AG04449 (cell line): ENCODE data around the gene TRABD.

Source experiments
- CTCF ChIA-PET: fragments of 350-600 bp; formaldehyde crosslinking; extraction: SDS; loops from one replicate; lab custom pipeline; 2021; ENCODE audit warnings: antibody characterized with exemption; lab: Yijun Ruan, JAX
- POLR2A ChIA-PET: fragments of 400-600, 350-600 bp; formaldehyde crosslinking; extraction: SDS; loops from one replicate; lab custom pipeline; 2020; ENCODE audit warnings: antibody characterized with exemption, inconsistent platforms; lab: Yijun Ruan, JAX
- DNase-seq: peaks from one replicate; pipeline ENCODE4 v3.0.0-alpha.2; 2010; ENCODE audit warnings: low read depth, low spot score
- H3K4me3 ChIP-seq: 2 replicates; pipeline ENCODE4 v1.5.1; 2011; ENCODE audit warnings: low read depth, mild to moderate bottlenecking, control low read depth, low read length
- TF ChIP-seq, protein P1 (sequence below): IDR thresholded peaks from one replicate; pipeline ENCODE4 v1.5.1; 2011; ENCODE audit warnings: mild to moderate bottlenecking, moderate library complexity, low read length, control low read depth, inconsistent platforms; ENCODE audit not compliant: insufficient read depth; ENCODE audit errors: missing control alignments

TRABD gene

DNA sequence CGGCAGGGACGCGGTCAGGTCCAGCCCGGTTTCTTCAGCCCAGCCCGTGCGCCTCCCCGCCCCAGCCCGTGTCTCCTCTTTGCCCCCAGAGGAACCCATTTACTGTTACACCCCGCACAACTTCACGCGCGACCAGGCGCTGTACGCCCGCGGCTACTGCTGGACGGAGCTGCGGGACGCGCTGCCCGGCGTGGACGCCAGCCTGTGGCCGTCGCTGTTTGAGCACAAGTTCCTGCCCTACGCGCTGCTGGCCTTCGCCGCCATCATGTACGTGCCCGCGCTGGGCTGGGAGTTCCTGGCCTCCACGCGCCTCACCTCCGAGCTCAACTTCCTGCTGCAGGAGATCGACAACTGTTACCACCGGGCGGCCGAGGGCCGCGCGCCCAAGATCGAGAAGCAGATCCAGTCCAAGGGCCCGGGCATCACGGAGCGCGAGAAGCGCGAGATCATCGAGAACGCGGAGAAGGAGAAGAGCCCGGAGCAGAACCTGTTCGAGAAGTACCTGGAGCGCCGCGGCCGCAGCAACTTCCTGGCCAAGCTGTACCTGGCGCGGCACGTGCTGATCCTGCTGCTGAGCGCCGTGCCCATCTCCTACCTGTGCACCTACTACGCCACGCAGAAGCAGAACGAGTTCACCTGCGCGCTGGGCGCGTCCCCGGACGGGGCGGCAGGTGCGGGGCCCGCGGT lies 8.7 kb upstream of the TRABD start:
- CTCF ChIA-PET = no interaction called here
- no peak overlapping the region for H3K4me3 ChIP-seq
- TF ChIP-seq, protein P1, sequence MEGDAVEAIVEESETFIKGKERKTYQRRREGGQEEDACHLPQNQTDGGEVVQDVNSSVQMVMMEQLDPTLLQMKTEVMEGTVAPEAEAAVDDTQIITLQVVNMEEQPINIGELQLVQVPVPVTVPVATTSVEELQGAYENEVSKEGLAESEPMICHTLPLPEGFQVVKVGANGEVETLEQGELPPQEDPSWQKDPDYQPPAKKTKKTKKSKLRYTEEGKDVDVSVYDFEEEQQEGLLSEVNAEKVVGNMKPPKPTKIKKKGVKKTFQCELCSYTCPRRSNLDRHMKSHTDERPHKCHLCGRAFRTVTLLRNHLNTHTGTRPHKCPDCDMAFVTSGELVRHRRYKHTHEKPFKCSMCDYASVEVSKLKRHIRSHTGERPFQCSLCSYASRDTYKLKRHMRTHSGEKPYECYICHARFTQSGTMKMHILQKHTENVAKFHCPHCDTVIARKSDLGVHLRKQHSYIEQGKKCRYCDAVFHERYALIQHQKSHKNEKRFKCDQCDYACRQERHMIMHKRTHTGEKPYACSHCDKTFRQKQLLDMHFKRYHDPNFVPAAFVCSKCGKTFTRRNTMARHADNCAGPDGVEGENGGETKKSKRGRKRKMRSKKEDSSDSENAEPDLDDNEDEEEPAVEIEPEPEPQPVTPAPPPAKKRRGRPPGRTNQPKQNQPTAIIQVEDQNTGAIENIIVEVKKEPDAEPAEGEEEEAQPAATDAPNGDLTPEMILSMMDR = no peak
- DNase-seq = no peak
- POLR2A ChIA-PET = no interaction called here

DNA sequence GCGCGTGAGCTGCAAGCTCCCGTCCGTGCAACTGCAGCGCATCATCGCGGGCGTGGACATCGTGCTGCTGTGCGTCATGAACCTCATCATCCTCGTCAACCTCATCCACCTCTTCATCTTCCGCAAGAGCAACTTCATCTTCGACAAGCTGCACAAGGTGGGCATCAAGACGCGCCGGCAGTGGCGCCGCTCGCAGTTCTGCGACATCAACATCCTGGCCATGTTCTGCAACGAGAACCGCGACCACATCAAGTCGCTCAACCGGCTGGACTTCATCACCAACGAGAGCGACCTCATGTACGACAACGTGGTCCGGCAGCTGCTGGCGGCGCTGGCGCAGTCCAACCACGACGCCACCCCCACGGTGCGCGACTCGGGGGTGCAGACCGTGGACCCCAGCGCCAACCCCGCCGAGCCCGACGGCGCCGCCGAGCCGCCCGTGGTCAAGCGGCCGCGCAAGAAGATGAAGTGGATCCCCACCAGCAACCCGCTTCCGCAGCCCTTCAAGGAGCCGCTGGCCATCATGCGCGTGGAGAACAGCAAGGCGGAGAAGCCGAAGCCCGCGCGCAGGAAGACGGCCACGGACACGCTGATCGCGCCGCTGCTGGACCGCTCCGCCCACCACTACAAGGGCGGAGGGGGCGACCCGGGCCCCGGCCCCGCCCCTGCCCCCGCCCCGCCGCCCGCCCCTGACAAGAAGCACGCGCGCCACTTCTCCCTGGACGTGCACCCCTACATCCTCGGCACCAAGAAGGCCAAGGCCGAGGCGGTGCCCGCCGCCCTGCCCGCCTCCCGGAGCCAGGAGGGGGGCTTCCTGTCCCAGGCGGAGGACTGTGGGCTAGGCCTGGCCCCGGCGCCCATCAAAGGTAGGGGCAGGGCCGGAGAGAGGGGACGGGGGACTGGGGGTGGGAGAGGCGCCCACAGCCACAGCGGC lies 7.9 kb upstream of the TRABD start:
- no peak for DNase-seq
- H3K4me3 ChIP-seq = no peak overlapping the region
- ChIA-PET CTCF (no interaction called here), POLR2A (no interaction called here)
- TF ChIP-seq, protein P1 = no peak

DNA sequence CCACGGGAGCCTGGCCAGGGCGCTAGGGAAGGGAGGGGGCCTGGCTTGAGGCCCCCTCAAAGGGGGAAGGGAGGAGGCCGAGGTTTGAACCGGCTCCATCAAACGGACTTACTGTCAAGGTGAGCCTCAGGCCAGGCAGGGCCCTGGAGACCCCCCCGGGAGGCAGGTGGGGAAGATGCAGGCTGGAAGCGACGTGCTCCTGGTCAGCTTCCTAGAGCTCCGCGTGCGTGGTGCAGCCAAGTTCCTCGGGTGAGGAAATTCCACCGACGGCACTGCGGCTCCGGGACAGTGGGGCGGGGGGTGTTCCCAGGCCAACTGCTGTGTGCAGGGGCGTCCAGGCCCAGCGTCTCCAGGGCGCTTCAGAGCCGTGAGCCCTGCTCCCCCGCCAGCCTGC lies 7.2 kb upstream of the TRABD start:
- POLR2A ChIA-PET = no interaction called here
- H3K4me3 ChIP-seq = no peak overlapping the region
- CTCF ChIA-PET = no interaction called here
- DNase-seq = no peak
- TF ChIP-seq, protein P1 = no peak

DNA sequence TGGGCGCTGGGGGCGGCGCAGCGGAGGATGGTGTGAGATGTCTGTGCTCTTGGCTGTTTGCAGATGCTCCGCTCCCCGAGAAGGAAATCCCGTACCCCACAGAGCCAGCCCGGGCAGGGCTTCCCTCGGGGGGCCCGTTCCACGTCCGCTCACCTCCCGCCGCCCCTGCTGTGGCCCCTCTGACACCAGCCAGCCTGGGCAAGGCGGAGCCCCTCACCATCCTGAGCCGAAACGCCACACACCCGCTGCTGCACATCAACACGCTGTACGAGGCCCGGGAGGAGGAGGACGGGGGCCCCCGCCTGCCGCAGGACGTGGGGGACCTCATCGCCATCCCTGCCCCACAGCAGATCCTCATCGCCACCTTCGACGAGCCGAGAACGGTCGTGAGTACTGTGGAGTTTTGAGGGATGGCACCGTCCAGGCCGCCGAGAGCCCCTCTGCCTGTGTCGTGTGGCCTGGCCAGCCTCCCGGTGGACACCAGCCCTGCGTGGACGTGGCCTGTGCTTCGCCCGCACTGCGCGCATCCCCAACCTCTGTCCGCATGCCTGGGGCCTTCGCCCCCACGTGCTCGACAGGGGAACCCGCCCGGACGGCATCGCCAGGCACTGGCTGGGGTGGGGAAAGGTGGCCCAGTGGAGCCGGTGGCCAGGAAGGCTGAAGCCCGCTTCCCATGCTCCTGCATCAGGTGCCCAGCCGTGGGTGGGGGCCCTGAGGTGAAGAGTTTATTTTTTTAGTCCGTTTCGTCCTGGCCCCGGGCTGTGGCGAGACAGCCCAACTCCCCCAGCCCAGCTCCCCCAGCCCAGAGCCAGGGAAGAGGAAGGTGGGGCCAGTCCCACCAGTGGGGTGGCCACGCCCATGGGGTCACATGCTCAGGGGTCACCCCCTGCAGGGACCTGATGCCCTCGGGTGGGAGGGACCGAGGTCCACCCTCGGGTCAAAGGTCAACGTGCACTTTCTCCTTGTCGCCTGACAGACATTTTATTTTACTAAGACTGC lies 6.5 kb upstream of the TRABD start:
- ChIA-PET POLR2A (no interaction called here), CTCF (no interaction called here)
- DNase-seq = no peak
- TF ChIP-seq, protein P1 = no peak
- H3K4me3 ChIP-seq = no peak overlapping the region

DNA sequence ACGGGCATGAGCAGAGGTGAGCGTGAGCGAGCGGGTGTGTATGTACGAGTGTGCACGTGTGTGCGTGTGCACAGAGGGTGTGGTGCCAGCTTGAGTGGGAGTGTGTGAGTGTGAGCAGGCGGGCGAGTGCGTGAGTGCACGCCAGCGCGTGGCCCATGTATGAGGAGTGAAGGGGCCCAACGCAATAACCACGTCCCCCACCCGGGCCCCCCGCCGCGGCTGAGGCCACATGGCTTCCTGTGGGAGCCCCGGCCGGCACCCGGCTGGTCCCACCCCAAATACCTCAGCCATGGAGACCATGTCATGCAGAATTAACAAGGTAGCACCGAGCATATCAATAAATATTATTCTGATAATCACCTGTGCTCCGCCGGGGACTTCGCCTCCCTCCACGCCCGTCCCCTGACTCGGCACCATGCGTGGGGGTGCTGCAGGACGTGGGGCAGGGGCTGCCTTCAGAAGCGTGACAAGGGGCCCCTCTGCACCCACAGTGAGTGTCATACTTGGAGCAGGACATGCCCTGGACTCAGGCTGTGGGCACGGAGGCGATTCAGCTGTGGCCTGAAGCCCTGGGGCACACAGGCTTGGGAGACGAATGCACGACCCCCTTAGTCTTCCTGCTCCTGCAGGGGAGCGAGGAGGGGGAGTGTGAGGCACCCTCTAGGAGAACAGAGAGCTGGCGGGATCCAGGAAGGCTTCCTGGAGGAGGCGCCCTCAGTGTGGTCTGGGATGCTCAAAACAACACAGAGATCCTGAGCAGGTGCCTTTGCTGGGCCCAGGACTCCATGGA lies 5.6 kb upstream of the TRABD start:
- CTCF ChIA-PET = no interaction called here
- H3K4me3 ChIP-seq = no peak overlapping the region
- TF ChIP-seq, protein P1 = no peak
- no peak for DNase-seq
- POLR2A ChIA-PET = no interaction called here
